DMS 273 (cell line): ENCODE measurements around the gene CDC42BPA.
"Not testable (repeated sequence)": the region's sequence is repeated elsewhere in the genome, so short reads cannot be mapped to it uniquely, and the experiment has no call there.

Experiments used
- DNase-seq: peaks from one replicate; lab custom pipeline; 2025; ENCODE audit not compliant: unreplicated experiment; lab: John Stamatoyannopoulos, UW

The CDC42BPA gene, protein sequence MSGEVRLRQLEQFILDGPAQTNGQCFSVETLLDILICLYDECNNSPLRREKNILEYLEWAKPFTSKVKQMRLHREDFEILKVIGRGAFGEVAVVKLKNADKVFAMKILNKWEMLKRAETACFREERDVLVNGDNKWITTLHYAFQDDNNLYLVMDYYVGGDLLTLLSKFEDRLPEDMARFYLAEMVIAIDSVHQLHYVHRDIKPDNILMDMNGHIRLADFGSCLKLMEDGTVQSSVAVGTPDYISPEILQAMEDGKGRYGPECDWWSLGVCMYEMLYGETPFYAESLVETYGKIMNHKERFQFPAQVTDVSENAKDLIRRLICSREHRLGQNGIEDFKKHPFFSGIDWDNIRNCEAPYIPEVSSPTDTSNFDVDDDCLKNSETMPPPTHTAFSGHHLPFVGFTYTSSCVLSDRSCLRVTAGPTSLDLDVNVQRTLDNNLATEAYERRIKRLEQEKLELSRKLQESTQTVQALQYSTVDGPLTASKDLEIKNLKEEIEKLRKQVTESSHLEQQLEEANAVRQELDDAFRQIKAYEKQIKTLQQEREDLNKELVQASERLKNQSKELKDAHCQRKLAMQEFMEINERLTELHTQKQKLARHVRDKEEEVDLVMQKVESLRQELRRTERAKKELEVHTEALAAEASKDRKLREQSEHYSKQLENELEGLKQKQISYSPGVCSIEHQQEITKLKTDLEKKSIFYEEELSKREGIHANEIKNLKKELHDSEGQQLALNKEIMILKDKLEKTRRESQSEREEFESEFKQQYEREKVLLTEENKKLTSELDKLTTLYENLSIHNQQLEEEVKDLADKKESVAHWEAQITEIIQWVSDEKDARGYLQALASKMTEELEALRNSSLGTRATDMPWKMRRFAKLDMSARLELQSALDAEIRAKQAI (N-terminal part only)

DNA sequence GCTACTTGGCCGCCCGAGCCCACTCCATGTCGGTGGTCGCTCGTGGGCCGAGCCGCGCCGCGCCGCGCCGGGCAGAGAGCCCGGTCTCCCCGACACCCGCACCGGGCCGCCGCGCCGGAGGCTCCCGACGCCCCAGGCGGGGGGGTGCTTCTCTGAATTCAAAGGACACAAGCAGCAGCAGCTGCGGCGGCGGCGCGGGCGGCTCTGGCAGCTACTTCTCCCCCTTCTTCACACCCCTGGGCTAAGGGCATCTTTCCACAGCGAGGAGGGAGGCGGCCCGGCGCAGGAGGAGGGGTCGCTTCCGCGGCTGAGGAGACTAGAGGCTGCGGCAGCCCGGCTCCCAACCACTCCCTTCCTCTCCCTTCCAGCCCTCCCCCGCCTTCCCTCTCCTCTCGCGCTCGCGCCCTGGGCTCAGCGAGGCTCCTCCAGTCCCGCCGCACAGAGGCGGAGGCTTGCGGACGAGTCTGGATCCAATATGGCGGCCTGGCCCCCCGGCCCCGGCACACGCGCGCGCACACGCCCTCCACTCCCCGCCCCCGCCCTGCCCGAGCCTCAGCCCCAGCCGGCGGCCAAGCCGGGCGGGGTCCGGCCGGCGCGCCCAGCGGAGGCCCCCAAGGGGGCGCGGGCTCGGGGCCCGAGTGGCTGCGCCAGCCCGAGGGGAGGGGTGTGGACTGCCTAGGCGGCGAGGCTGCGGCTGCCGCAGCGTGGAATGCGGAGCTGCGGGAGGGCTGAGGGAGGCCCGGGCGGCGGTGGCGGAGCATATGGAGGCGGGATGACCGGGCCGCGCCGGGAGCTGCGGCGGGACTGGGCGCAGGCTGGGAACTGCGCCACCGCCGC, at the start of gene CDC42BPA:
CDC42BPA (minus strand) TSS at position 477 of the 837 bp plus-strand sequence. CDS start 1,310 bp downstream, outside the sequence.
- peak; percentile 94 for DNase-seq

DNA sequence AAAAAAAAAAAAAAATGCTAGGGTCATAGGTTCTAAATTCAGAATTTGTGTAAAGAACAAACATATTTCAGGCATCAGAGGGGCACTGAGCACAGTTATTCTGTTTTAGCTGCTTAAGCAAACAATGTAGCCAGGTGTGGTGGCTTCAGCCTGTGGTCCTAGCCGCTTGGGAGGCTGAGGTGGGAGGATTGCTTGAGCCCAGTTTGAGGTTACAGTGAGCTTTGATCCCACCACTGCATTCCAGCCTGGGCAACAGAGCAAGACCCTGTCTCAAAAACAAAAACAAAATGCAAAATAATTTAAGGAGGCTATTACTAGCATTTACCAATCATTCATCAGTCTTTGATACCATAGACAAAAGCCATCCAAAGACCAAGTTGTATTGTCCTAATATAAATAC, 49.7 kb upstream of the CDC42BPA start:
- DNase-seq: no peak

DNA sequence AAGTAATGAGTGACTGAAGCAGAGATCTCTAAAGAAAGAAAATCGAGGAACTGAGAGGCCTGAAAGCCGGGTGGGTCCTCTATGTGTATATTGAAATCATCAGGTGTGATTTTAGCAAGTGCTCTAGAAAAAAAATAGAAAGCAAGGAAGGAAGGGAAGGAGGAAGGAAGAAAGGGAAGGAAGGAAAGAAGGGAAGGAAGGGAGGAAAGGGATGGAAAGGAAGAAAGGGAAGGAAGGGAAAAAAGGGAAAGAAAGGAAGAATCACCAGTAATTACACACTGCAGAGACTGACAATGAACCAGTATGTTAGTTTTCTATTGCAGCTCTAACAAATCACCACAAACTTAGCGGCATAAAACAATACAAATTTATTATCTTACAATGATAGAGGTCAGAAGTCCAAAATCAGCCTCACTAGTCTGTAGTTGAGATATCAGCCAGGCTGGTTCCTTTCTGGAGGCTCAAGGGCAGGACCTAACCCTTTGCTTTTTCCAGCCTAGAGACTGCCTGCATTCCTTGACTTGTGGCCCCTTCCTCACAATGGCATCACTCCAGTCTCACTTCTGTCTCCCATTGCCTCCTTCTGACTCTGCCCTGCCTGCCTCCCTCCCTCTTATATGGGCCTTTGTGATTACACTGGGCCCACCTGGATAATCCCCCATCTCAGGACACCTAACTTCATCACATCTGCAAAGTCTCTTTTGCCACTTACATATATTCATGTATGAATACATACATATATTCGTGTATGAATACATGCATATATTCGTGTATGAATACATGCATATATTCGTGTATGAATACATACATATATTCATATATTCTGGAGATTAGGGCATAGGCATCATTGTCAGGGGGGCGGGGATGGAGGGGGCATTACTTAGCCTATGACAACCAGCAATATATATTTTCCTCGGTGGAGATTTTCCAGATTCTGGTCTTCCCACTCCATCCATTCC, 47.5 kb upstream of the CDC42BPA start:
- DNase-seq: no peak

DNA sequence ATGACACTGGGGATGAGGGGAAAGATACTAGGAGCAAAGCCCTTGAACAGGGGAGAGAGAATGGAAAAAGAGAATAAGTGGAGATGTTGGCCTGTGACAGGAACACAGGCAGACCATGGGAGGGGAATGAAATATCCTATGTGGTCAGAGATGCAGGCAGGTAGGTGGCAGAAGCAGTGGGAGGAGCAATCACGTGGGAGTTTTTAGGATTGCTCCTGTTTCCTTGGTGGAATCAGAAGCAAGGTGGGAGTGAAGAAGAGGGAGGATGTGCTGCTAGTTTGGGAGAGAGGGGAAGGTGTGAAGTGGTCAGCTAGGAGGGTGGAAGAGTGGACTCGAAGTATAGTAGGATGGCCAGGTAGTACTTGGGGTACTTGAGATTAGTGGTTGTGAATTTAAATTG, 46.4 kb upstream of the CDC42BPA start:
- DNase-seq: no peak

DNA sequence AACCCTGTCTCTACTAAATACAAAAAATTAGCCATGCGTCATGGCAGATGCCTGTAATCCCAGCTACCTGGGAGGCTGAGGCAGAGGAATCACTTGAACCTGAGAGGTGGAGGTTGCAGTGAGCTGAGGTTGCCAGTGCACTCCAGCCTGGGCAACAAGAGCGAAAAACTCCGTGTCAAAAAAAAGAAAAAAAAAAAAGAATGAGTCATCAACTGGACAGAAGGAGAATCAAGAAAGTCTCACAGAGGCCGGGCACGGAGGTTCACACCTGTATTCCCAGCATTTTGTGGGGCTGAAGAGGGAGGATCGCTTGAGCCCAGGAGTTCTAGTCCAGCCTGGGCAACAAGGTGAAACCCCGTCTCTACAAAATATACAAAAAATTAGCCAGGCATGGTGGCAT, 45.5 kb upstream of the CDC42BPA start:
- DNase-seq: no peak

DNA sequence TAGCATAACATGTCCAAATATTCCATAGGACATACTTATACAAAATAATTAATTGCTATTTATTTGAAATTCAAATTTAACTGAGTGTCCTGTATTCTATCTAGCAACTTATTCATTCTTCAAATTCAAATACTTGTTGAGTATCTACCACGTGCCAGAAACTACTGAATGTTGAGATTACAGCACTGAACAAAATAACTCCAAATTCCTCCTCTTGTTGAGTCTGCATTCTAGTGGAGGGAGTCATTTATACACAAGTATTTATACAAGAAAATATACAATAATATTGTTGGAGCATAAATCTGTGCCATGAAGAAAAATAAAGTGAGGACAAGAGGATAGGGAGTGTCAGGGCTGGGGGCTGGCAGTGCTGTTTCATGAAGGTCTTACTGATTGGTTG, 43.7 kb upstream of the CDC42BPA start:
- DNase-seq: no peak

DNA sequence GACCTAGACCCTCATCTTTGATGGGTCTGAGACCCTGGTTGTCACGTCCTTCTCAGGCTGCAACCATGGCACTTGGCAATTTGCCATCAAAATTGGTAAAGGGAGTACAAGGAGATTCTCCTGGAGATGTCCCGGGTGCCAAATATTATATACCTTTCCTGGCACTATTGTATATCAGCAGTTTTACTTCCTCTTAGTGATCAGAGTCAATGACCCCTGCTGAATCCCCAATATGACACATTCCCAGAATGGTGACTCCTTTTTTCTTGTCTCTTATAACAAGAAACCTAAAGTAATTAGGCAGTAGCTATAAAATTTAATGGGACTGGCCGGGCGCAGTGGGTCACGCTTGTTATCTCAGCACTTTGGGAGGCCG, 39.6 kb upstream of the CDC42BPA start:
- DNase-seq: peak; percentile 11

DNA sequence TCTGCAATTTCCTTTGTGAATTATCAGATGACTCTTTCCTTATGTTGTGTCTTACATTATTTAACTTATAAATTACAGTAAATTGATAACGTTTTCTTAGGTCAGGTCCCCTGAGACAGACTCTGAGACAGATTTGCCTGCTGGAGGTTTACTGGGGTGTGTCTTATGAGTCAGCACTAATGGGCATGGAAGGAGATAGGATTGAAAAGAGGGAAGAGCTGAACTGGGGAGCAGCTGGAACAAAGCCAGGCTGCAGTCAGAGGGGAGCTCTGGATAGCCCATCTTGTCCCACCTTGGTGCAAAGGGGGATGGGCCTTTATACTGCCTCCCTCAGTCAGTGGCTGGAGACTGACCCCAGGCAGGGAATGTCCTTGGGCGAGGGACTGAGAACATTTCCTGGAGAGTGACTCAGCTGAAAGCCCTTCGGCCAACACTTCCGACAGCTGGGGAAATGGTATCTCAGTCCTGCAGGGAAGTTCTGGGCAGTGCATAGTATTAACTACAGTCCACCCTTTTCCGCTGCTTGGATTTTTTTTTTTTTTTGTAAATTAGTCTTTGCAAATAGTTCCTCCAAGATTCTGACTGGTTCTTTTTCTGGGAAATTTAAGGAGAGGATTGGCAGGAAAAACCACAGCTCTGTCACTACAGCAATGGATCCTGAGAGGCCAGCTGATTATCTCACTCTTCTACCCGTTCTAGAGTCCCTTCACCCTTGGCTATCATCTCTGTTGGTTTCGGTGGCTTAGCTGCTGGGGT, 39.1 kb upstream of the CDC42BPA start:
- peak; percentile 36 for DNase-seq

DNA sequence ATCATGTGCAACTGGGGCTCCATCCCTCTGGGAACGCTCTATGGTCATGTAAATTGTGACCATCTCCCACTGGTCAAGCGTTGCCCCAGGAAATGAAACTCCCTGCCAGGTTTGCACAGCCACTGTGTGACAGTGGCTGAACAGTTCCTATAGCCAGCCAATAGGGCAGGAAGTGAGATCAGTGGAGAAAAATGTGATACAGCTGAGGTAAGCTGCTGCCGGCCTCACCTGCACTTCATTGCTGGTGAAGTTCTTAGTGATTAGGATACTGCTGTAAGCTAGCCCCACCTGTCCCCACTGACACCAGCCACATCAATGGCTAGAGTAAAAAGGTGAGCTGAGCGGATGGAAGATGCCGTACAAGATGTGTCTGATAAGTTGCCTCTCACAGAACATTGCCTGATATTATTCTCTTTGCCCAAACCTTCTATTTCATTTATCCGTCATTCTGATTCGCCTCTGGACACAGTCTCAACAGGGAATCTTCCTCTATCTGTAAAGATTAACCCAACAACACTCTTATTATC, 38.4 kb upstream of the CDC42BPA start:
- no peak for DNase-seq

DNA sequence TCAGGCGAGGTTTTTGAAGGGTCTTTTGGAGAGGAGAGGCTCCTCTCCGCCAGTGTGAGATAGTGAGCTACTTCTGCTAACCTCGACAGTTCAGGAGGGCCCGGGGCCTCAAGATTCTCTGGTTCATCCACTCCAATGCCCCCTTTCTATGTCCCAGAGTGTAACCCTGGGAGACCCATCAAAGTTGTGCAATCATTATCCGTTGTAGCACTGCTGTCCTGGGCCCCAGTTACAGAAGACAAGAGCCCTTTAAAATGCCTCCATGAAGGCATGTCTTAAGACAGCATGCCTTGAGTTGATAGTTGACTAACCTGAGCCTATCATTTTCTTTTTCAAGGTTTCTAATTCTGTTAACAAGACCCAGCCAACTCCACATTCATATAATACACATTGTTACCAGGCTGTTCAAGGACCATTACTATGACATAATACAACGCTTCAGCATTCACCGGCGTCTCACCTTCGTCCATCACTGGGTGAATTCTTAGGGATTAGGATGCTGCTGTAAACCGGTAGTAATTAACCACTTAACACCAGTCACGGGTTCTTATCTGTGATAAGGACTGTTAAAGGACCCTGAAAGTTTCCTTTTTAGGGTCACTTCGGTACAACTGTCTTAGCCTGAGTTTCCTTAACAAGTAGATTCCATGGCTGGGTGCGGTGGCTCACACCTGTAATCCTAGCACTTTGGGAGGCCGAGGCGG, 37.4 kb upstream of the CDC42BPA start:
- no peak for DNase-seq

DNA sequence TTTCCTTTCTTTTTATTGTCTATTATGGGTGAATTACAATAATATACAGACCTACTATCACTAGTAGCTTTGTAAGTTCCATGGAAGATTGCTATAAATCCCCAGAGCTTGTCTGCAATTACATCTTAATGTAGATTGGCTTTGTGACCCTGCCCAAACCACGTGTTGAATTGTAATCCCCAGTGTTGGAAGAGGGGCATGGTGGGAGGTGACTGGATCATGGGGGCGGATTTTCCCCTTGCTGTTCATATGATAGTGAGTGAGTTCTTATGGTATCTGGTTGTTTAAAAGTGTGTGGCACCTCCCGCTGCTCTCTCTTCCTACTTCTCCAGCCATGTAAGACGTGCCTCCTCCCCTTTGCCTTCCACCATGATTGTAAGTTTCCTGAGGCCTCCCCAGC, 34.9 kb upstream of the CDC42BPA start:
- no peak for DNase-seq

DNA sequence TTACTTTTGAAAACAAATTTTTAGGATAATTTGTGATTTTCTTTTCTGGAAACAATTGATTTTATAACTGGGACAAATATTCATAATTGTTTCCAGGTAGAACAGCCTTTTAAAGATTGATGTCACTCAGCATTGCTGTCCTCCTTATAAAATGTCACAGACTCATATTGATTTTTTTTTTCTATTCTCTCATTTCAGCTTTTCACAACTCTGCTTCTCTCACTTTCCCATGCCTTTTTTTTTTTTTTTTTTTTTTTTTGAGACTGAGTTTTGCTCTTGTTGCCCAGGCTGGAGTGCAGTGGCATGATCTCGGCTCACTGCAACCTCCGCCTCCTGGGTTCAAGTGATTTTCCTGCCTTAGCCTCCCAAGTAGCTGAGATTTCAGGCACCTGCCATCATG, 33.9 kb upstream of the CDC42BPA start:
- DNase-seq: not testable (repeated sequence)

DNA sequence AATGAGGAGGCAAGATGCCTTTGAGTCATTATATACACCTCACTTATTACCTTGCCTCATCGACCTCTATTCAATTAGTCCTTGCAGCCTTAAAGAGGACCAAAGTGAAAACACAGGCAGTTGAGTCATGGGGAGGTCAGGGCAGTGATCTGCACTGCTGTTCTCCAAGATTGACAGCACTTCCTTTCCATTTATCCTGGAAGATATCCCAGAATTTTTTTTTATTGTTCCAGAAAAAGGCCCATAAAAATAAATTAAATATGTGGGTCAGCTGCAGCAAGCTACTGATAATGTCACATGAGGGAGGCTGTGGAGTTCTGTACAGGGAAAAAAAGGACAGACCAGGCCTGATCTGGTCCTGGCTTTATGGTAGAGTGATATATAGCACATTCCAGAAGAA, 33.2 kb upstream of the CDC42BPA start:
- DNase-seq: no peak

DNA sequence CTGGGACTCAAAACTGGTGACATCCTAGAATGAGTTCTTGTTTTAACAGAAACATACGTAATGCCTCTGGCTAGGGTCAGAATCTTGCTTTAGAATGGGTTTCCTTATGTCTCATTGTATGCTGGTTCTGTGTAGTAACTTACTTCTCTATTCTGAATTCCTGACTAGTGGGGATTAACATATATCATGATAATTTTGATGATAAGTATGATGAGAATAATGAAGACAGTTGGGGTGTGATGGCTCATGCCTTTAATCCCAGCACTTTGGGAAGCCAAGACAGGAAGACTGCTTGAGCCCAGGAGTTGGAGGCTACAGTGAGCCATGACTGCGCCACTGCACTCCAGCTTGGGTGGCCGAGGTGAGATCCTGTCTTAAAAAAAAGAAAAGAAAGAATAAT, 31.7 kb upstream of the CDC42BPA start:
- no peak for DNase-seq

DNA sequence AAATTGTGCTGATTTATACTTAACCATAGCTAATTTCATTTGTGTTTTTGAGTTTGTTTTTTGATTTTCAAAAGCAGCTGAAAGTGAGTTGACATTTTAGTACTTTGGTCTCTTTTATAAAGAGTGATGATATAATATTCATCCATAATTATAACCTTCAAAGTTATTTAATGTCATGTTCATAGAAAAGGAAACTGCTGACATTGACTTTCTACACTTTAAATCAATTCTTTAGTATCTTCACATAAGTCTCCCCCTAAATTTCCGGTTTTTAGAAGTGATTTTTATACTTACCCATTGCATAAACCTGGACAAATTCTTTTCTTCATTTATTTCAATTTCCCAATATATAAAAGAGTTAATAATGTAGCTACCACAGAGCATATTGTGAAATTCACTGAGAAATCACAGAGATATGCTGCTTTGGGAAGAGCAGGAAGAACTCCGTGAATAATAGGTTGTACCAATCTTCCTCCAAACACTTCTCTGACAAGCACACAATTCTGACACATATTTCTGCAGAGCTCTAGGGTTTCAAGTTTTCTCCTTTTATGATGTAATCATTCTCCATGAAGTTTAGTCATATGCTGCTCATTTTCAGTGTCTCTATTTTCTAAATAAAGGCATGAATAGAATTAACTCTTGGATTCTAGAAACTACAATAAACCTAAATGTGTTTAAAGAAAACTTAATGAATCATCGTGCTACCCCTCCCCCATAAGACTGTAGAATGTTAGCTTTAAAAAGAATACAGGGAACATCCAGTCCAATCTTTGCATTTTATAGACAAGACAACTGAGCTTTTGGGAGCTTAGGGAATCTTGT, 25.6 kb upstream of the CDC42BPA start:
- DNase-seq: no peak

DNA sequence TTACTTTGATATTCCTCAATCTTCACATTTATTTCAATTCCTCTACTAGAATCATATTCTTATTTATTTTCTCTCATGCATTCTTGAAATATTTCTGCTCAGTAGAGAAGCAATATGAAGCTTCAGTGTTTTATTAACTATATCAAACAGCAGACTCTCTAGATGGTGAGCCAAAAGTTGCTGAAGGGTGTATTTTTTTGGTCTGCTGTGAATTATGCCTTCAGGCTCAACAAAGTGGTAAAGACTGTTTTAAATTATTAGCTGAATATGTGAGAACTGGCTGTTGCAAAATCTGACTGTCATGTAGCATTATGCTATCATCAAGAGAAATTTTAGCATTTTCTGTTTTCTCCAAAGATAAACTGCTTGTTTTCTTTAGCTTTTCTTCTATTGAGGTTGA, 24.9 kb upstream of the CDC42BPA start:
- DNase-seq: no peak

DNA sequence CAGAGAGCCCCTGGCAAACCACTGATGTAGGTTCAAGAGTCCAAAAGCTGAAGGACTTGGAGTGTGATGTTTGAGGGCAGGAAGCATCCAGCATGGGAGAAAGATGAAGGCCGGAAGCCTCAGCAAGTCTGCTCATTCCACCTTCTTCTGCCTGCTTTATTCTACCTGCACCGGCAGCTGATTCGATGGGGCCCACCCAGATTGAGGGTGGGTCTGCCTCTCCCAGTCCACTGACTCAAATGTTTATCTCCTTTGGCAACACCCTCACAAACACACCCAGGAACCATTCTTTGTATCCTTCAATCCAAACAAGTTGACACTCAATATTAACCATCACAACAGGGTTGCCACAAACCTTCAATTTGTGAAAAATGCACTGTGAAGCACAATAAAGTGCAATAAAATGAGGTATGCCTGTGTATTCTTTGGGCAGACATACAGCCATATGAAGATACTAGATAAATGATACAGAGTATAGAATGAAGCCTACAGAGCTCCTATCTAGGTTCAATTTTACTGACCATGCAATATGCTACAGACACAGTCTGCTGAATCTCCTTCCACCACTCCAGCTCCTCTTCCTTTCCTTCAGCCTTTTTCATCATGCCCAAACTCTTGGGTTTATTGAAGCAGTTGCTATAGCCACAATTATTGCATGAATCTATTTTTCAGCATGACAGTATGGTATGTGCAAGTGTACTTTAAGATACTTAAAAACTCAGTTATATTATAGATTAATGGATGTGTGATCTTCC, 24.0 kb upstream of the CDC42BPA start:
- DNase-seq: no peak
